Body of pancreas (tissue), 4 donors: ENCODE data around the gene INPP5B.

Experiments
- CTCF ChIP-seq, 7 experiments: fragments of 450-650 bp in 4 of 7; fragments of 200-600 bp in 3 of 7; sonication (generic) in 3 of 7; IDR thresholded peaks; one replicate each; pipeline ENCODE4 v1.5.1; 2016 to 2019; ENCODE audit warnings: antibody characterized with exemption in 7 of 7
- POLR2A ChIP-seq, 3 donors: fragments of 450-650 bp; IDR thresholded peaks; one replicate each; pipeline ENCODE4 v1.6.1; 2016; ENCODE audit warnings: antibody characterized with exemption in 3 of 3, mild to moderate bottlenecking in 2 of 3

- no peak for TF ChIP-seq CTCF (IDR thresholded peaks at IDR 0.05)
- no peak for TF ChIP-seq POLR2A (IDR thresholded peaks at IDR 0.05)
Observed at GRCh38 chr1:37947364-37947763, 511 bp upstream of the INPP5B start.
